ENCODE data around the gene BZW1. TPM values are rescaled to one million over a fixed set of nuclear protein-coding genes. Genes with fewer than 3 reads are reported as not detected.

Gene BZW1
- total and polyA plus RNA-seq, 2 of the 4 experiments (the other 2 are of a cell fraction): 204 to 268 TPM

DNA sequence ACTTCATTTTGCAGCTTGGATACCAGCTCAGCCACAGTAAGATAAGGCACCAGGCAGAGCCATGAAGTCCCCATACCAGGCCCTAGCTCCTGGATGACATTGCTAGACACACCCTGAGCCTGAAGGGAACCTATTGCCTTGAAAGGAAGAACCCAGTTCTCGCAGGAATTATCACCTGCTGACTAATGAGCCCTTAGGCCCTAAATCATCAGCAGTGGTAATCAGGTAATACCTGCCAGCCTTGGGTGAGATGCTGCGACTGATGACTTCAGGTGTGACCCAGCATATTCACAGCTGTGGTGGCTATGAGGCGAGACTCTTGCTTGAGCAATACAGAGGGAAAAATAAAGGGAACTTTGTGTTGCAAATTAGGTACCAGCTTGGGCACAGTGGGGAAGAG, 27.8 kb downstream of the BZW1 start:
- H3K4ac ChIP-seq (ENCODE audit: low read depth, low read length): no peak overlapping the region
- no peak overlapping the region for H3K4me3 ChIP-seq (ENCODE audit: insufficient read depth, low read depth, low read length)
- H3K18ac ChIP-seq (ENCODE audit: low read depth, low read length): no peak overlapping the region
- intact Hi-C loops (cut with micrococcal nuclease): no loop called here
- ChIA-PET CTCF (interaction anchor here (0.5 kb wide), 1 partner anchor 13 kb away, joined by 3 read pairs; no protein-coding TSS in a partner anchor), POLR2A (ENCODE audit: unreplicated experiment) (no interaction called here)
- ATAC-seq (ENCODE audit: low read depth) (no peak), DNase-seq (no peak)
- H3K79me1 ChIP-seq (ENCODE audit: low read depth in 1 of 2, low read length in 2 of 2): no peaks in the 10 kb centered on the region
- no peak overlapping the region for H2BK5ac ChIP-seq (ENCODE audit: low read depth, low read length, poor library complexity, severe bottlenecking)
- H3K14ac ChIP-seq (replicated peaks; ENCODE audit: low read depth, low read length): no peak overlapping the region
- no TSS peak for BruUV-seq (replicated peaks)
- no peak overlapping the region for H2AK5ac ChIP-seq (ENCODE audit: low read depth, low read length)
- no peak overlapping the region for H2AK9ac ChIP-seq (replicated peaks; ENCODE audit: low read depth, low read length, poor library complexity)
- no peak overlapping the region for H2AFZ ChIP-seq (replicated peaks; ENCODE audit: low read length, poor library complexity)
- peaks cover 3% of the 10 kb centered on the region; the same call in 1 of the 2 replicates for H3K9me1 ChIP-seq (ENCODE audit: insufficient read depth, low read length)
- H3K27ac ChIP-seq (ENCODE audit: insufficient read depth, low read length): no peak overlapping the region
- H4K8ac ChIP-seq (ENCODE audit: low read depth in 2 of 2, low read length in 2 of 2): no peak overlapping the region
- H3K23ac ChIP-seq (ENCODE audit: low read depth, low read length): no peak overlapping the region
- dilution Hi-C loops (cut with HindIII; ENCODE audit: low sequenced_read_pairs, unreplicated experiment): no loop called here
- H3K56ac ChIP-seq (ENCODE audit: extremely low read depth, insufficient read depth, low read length): no peak overlapping the region
- no peak overlapping the region for H3K4me2 ChIP-seq (ENCODE audit: low read depth, low read length)
- no peak overlapping the region for H4K5ac ChIP-seq (ENCODE audit: low read depth, low read length)
- H2BK15ac ChIP-seq (ENCODE audit: low read depth, low read length): no peak overlapping the region
- no peak for TF ChIP-seq RFX5 (IDR thresholded peaks at IDR 0.05; ENCODE audit: low read depth, low read length)
- TF ChIP-seq NFE2L2 (IDR thresholded peaks at IDR 0.05; ENCODE audit: low read depth, low read length): no peak
- no peak for TF ChIP-seq MAFK (IDR thresholded peaks at IDR 0.05; ENCODE audit: low read depth, low read length)
- TF ChIP-seq, protein P1, sequence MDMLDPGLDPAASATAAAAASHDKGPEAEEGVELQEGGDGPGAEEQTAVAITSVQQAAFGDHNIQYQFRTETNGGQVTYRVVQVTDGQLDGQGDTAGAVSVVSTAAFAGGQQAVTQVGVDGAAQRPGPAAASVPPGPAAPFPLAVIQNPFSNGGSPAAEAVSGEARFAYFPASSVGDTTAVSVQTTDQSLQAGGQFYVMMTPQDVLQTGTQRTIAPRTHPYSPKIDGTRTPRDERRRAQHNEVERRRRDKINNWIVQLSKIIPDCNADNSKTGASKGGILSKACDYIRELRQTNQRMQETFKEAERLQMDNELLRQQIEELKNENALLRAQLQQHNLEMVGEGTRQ (IDR thresholded peaks at IDR 0.05; ENCODE audit: low read depth, low read length): no peak
- TF ChIP-seq MAZ (IDR thresholded peaks at IDR 0.05; ENCODE audit: borderline replicate concordance, low read depth, low read length): no peak
- no peak for TF ChIP-seq POLR2A (IDR thresholded peaks at IDR 0.05; ENCODE audit: low read depth, low read length)
- no peak for TF ChIP-seq CTCF (conservative IDR thresholded peaks at IDR 0.05; ENCODE audit: low read depth, low read length)
- H2BK120ac ChIP-seq (ENCODE audit: low read depth, low read length): no peak overlapping the region
- H4K91ac ChIP-seq (ENCODE audit: insufficient read depth, low read depth, low read length): no peak overlapping the region
- H3K27me3 ChIP-seq (ENCODE audit: control insufficient read depth, insufficient read depth, low read length): no peaks in the 10 kb centered on the region; the same call in none of the 2 replicates
- no peak overlapping the region for H2BK20ac ChIP-seq (ENCODE audit: low read depth, low read length)
- no peak overlapping the region for H3K9ac ChIP-seq (ENCODE audit: low read depth, low read length)
- no peaks in the 10 kb centered on the region for H3K4me1 ChIP-seq (ENCODE audit: control insufficient read depth, insufficient read depth, low read length)
- peaks cover 5% of the 10 kb centered on the region for H3K9me3 ChIP-seq (ENCODE audit: control insufficient read depth, insufficient read depth, low read length)
- in situ Hi-C loops (cut with MboI; ENCODE audit: low sequenced_read_pairs): no loop called here
- H4K20me1 ChIP-seq (ENCODE audit: insufficient read depth, low read length): no peaks in the 10 kb centered on the region
- no peaks in the 10 kb centered on the region for H3K36me3 ChIP-seq (ENCODE audit: control insufficient read depth, insufficient read depth, low read length)
- WGBS, 2 experiments (ENCODE audit: extremely low coverage in 2 of 2, insufficient read length in 1 of 2): 60% methylated on average over 2 of the region's 3 CpGs; no CpG with 5 or more reads in 1 of the 2 experiments
